AG10803 (cell line): ENCODE data around the gene ZMYM2.

Source experiments
- DNase-seq: peaks from one replicate; pipeline ENCODE4 v3.0.0; 2010; ENCODE audit warnings: low read depth
- H3K4me3 ChIP-seq: 2 replicates; pipeline ENCODE4 v1.5.1; 2011; ENCODE audit warnings: mild to moderate bottlenecking, low read length, control low read depth
- TF ChIP-seq, protein P1 (sequence below): conservative IDR thresholded peaks from 2 replicates; pipeline ENCODE4 v1.5.1; 2011; ENCODE audit warnings: mild to moderate bottlenecking, low read length, control low read depth, inconsistent platforms

The ZMYM2 gene

DNA sequence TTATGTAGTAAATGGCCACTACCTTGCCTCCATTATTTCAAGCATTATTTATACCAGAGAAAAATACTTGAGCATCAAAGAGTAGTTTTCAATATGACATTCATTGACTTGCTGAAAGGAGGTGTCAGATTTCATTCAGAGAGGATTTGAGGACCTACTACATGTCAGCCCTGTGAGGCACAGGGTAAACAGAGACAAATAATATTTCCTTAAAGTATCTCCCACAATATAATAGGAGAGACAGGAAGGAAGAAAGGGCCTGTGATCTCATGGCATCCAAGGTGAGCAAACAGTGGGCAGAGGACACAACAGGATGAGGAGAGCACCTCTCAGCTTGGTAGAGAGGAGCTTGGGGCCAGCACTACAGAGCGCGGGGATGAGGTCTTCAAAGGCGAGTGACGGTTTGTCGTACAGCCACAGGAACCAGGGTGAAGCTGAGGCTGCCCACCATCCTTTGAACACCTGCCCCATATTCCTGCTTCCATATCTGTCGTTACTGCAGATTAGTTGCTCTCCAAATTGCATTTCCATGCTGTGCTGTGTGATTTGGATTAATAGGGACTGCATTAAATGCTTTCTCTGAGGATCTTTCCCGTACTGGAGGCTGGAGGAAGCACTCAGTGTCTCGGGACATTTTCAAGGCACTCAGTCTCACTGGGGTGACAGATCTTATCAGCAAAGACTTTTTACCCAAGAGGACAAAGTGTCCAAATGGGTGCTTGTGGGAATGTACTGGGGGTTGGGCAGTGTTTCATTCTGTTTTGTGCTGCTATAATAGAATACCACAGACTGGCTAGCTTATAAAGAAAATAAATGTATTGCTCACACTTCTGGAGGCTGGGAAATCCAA, 143.2 kb downstream of the ZMYM2 start:
- no peak overlapping the region for H3K4me3 ChIP-seq
- TF ChIP-seq, protein P1, sequence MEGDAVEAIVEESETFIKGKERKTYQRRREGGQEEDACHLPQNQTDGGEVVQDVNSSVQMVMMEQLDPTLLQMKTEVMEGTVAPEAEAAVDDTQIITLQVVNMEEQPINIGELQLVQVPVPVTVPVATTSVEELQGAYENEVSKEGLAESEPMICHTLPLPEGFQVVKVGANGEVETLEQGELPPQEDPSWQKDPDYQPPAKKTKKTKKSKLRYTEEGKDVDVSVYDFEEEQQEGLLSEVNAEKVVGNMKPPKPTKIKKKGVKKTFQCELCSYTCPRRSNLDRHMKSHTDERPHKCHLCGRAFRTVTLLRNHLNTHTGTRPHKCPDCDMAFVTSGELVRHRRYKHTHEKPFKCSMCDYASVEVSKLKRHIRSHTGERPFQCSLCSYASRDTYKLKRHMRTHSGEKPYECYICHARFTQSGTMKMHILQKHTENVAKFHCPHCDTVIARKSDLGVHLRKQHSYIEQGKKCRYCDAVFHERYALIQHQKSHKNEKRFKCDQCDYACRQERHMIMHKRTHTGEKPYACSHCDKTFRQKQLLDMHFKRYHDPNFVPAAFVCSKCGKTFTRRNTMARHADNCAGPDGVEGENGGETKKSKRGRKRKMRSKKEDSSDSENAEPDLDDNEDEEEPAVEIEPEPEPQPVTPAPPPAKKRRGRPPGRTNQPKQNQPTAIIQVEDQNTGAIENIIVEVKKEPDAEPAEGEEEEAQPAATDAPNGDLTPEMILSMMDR: no peak
- no peak for DNase-seq

DNA sequence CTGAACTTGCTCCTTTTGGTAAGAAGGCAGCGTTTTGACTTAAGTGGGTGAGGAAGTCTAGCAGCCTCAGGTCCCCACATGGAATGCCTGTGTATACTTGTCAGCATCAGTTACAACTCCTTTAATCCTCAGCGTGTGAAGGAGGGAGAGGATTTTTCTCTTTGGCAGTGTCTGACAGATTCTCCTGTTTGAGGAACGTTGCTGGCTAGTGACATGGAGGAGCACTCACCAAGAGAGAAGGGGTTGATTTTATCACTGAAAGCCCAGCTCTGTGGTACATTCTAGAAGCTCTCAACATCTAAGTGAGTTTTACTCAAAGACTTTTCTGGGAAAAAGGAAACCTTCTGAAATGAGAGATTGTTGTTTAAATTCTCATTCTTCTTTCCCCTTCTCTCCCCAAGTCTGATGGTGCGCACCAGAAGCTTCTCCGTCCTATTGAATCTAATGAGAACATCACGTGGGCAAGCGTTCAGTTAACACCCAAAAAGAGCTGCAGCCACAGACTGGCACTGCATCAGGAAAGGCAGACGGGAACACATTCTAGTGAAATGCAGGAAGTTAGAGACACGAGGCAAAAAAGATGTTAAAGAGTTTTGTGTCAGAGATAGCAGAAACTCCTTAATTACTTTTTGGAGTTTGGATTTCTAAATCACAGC, 144.1 kb downstream of the ZMYM2 start:
- no peak for DNase-seq
- TF ChIP-seq, protein P1: no peak
- no peak overlapping the region for H3K4me3 ChIP-seq

DNA sequence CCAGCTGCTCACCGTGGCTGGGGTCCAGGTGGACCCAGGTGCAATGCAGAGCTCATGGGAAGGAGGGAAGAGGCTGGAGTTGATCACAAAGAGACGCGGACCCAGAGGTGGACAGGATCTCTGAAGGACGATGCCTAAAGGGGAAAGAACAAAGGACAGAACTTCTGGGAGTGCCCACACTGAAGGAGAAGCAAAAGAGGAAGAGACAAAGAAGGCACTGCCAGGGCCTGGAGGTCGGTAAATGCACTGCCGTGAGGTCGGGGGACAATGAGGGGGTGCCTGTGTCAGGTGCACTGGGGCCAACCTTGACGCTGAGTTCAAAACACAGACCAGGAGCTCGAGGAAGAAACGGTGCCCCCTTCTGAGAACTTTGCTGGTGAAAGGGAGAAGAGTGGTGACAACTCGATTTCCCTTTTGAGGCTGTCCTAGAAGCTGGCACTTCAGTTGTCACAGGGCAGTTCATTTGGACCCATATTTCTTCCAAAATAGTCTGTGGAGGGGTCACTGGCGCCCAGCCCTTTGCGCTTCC, 146.7 kb downstream of the ZMYM2 start:
- DNase-seq: no peak
- TF ChIP-seq, protein P1: no peak
- no peak overlapping the region for H3K4me3 ChIP-seq

DNA sequence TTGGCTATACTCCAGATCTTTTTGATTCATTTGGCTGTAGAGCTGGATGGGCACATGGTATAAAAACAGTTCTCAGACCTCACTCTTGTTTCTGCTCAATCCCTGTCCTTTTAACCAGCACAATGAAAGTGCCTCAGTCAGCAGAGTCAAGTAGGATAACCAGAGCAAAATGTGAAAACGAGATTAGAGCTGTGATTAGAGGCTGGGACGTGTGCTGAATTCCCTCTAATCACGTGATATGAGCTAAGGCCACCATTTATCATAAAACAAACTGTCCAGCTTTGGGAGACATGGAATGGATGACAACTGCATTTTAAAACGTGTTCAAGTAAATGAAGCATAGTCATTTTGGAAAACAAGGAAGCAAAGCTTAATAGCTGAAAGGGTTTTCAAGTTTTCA, 148.2 kb downstream of the ZMYM2 start:
- TF ChIP-seq, protein P1: no peak
- no peak overlapping the region for H3K4me3 ChIP-seq
- no peak for DNase-seq

DNA sequence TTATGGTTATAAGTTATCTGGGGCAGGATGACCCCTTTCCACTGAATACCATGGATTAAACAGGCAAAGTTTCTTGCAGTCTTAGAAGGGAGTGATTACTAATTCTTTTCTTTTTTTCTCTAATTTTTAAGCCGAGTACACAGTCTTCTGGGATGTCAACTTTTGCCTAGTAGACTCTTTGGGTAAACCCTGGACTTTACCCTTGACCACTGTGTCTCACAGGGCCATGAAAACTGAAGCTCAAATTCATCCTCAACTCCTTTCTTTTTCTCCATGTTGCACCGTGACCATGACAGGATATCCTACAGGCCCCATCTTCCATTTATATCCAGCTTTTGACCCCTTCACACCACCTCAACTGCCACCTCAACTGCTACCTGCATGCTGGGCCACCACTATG, 150.5 kb downstream of the ZMYM2 start:
- DNase-seq: no peak
- TF ChIP-seq, protein P1: no peak
- no peak overlapping the region for H3K4me3 ChIP-seq

DNA sequence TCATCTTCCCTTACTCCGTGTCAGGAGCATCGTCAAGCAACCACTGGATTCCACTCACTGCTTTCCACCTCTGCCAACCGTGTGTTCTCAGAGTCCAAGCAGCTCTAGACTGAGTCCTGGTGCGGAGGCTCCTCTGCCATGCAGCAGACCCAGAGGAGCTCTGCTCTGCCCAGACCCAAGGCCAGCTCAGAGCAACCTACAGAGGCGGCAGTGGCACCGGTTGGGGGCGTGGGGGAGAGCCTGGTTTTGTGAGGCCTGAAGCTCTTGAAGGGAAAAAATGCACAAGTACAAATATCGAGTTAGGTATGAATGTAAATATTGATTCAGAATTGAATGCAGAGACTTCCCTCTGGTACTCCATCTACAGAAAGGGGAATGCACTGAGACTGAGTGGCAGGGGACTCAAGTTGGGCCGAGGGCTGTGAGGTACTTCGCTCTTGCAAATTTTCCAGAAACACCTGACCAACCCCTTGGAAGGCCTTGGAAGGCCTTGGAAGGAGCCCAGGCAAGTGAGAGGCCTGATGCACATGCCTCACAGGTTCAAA, 155.6 kb downstream of the ZMYM2 start:
- DNase-seq: no peak
- TF ChIP-seq, protein P1: no peak
- H3K4me3 ChIP-seq: no peak overlapping the region
